HG02610 (cell line): Measurements from ENCODE around the gene GRM7.

Experiments used
- ATAC-seq: cut with Tn5 transposase; IDR thresholded peaks from one replicate; pipeline ENCODE4 v1.9.1; 2021; ENCODE audit warnings: mild to moderate bottlenecking, moderate library complexity; ENCODE audit not compliant: unreplicated experiment

The GRM7 gene

DNA sequence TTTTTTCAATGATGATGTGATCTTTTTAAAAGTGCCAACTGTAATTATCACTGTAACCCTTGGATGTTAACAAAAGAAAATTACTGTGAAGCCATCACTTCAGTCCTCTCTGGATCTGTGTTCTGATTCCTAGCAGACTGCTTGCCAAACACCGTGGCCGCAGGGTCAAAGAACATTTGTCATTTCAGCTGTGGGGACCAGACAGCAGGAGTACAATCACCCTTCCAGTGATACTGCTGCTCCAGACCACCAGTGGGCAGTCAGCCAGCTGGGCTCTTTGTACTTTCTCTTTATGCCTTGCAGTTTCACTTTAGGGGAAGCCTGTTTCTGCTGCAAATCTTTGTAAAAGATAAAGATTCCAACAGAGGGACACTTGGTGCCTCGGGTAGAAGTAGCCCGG, 770.0 kb downstream of the GRM7 start:
- no peak for ATAC-seq

DNA sequence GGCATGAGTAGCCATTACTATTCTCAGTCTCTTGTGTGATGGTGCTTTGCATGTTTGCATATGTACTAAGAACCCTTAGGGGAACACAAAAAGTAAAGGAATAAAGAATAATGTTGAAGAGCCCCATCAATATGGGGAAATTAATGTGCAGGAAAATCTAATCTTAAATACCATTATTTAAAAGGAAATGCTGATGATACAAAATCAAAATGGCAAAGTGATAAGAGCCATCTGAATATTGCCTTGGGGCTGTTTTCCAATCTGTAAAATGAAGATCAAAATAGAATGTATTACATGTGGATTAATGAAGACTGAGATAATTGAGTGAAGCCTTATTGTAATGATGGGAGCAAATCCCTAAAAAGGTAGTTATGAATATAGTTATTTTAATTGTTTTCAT, 771.4 kb downstream of the GRM7 start:
- ATAC-seq = no peak

DNA sequence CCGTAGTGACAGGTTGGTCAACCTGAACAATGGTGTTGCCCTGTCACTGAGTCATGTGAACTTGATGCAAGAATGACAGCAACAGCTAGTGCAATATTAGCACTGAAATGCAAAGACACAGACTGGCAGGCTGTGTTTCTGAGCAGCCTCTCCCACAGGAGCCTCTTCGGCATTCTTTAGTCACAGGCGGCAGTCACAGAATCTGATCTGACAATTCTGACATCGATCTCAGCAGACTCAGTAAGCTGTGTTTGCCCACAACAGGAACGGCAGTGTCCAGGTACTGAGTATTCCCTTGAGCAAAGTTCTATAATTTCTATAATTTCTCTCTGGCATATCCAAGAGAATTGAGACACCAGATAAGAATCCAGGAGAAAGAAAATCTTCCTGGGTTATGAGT, 776.8 kb downstream of the GRM7 start:
- no peak for ATAC-seq

DNA sequence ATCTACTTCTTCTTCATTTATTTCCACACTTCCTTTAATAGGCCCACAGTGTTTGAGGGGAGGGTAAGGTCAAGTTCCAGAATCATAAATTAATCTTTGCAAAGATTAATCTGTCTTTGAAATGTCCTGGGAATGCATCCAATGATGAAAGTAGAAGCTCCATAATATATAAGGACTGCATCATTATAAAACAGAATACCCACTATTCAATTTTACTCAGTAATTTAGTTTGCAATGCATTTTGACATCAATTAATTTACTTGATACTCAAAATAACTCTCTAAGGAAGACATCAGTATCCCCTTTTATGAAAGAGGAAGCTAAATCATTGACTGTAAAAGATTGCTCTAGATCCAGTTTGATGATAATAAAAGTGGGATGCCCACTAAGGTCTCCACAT, 777.2 kb downstream of the GRM7 start:
- no peak for ATAC-seq

DNA sequence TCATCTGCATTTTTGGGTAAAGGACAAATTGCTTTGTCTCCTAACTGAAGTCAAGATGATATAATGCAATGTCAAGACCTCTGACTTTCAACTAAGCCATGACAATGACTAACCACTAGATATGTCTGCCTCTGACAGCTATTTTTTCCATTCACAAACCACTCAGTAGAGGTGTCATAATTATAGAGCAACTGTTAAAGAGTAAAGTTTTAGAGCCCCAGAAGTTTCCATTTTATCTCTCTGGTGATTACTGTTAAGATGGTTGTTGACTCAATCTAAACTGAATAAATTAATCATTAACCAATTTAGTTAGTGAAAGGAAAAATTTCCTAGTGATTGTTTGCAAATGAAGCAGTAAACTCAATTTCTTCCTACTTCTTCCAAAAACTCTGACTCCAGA, 779.9 kb downstream of the GRM7 start:
- ATAC-seq = no peak

DNA sequence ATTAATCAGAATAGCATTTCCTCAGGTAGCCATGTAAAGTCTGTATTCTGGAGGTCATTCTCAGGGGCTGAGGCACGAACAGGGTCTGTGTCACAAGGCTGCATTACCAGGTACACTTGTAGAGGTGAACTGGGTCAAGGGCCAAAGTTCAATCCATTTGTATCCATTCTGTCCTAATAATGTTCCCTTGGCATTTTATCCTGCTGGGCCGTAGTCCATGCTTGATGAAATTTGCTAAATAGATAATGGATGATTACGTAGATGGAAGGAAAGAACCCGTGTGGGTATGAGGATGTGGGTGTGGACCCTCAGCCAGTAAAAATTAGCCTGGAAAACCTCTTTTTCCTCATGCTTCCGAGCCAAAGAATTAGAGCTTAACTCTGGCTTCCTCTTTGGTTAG, 785.9 kb downstream of the GRM7 start:
- no peak for ATAC-seq

DNA sequence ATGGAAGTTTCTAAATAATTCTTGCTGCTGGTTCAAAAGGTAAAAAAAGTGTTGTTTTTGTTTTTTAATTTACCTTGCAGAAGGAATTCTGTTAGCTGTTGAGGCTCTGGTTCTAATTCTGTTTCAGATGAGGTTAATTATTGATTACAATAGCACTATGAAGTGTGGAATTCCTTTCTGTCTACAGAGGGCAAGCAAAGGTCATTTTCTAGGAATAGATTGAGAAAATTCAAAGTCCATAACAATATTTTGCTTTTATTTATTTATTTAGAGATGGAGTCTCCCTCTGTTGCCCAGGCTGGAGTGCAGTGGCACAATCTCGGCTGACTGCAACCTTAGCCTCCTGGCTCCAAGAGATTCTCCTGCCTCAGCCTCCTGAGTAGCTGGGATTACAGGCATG, 789.6 kb downstream of the GRM7 start:
- no peak for ATAC-seq

DNA sequence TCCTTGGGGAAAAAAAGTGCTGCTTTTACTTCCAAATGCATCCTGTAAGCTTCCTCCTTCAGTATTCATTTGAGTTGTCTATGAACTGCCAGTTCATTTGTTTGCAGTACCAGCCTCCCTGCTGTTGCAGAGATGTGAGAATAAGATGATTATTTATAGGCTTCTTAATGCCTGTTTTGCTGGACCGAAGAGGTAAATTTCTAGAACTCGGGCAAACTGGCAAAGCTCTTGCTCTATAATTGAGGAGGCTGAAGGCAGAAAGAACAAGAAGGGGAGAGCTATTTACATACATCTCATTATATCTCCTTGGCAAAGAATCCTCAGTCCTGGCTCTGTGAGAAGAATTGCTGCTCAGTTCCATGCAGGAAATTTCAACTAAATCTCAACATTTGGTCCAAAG, 790.4 kb downstream of the GRM7 start:
- no peak for ATAC-seq

DNA sequence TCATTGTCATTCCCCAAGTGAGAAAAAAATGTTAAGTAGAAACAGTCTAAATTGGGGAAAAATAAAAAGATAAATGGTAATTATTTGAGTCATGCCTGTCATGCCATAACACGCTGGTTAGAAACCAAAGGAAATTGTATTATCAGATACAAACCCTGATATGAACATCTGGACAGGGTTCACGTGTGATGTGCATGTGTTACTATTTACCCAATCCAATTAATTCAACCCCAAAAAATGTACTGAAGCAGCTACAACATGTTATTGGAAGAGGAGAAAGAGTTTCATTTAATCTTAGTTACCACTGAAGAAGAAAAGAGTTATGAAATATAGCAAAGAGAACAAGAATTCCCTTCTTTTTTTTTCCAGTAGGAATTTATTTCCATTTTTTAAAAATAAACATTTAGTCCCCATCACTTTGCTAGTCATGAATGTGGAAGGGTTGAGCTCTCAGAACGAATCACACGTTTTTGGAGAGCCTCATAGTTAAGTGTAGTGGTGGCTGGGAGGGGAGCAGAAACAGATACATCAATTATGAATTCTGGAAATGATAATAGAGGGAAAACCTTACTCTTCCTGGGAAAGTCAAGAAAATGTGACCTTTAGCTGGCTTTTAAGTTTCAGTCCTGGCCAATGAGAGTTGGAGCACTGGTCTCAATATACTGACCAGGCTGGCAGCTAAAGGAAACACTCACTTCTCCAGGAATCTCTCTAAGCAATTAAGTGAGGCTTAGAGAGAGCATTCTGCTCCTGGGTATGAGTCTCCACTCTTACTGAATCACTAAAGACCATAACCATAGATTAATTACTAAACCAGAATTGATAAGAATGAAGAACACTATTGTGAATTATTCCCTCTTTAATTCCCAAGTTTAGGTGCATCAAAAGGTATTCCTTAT, 796.5 kb downstream of the GRM7 start:
- ATAC-seq = no peak

DNA sequence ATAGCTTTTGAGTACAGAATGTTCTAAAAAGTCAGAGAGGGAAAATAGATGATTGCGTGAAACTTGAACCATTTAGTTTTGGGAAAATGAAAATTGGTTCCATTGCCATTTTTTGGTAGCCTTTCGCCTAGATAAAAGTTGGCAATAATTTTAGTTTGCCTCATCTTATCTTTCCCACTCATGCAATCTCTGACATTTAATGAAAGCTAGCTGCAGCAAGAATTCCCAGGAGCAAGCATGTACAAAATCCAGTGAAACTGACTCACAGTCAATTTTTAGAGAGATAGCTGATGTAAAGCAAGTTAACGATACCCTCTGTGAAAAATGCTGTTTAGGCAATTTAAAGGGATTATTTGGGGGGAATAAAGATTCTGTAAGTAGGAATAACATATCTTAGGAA, 797.4 kb downstream of the GRM7 start:
- ATAC-seq = no peak

DNA sequence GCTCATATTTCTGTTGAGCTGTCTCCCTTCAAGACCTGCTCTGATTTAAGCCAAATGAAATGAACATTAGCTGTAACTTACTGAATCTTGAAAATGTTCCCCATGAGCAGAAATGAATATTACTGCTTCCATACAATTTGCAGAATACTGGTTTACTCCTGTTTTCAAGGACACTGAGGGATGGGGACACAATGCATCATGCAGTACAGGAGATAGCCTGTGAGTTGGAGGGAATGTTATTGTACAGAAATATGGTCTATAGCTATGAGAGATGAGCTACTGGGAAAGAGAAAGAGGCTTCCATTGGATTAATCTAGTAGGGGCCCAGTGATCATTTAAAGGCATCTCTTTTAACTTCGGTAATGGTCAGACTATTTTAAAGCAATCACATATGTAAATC, 798.2 kb downstream of the GRM7 start:
- no peak for ATAC-seq

DNA sequence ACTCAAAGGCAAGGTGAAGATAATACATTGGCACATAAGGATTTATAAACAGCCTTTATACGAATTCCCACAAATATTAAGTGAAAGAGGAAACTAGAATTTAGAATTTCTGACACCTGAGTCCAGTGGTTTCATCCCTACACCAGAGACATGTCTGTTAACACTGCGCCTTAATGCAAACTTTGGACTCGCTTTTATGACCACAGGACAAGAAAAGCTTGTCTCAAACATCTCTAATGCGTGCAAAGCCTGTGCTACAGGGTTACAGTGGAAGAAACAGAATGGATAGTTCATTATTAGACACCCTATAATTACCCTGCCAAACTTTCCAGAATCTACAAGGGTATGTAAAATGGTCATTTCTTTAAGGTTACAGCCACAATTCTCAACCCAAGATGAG, 802.9 kb downstream of the GRM7 start:
- no peak for ATAC-seq

DNA sequence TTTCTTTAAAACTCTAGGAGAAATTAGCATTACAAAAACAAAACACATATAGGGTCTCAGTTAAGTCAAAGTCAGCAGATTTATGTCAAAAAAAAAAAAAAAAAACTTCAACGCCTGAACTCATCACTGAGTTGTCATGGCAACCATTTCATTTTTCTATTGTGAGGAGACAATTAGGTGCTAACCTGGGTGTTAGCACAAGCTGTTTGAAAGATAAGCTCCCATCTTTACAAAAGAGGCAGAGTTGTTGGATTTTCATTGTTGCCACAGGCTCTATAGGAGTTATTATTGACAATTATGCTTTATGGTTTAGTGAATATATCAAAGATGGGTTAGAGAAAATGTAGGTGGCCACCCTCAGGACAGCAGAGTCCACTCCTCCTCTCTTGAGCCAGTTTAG, 806.9 kb downstream of the GRM7 start:
- ATAC-seq = no peak

DNA sequence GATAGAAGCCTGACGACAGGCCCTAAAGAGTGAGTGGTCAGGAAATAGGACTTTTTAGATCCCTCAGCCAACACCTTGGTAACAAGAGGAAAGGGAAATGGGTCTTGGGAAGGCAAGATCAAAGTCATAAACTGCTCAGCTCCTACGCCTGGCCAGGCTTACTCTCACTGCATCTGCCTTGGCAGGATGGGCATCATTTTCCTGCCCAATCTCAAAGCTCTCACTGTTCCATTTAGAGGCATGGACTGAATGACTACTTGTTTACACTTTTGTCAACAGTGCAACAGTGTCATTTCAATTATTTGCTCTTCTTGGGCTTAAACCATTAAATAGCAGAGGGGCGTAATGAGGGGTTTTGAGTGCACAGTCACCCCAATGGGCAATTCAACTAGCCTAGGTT, 808.7 kb downstream of the GRM7 start:
- ATAC-seq = no peak

DNA sequence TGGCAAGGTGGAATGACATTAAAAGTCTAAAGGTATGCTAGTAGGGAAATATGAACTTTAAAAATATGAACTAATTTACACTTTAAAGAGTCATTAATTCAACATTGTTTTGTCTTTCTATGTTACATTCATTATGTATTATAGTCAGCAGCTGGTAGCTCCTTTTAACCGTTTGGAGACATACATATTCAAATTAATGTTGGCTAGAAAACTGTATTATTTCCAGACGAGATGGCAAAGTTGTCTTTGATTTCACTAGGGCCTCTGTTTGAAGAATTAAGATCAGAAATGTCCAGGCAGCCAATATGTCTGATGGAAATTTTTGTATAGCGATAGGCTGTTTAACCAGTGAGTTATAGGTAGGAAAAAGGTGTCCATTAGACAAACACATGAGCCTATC, 817.6 kb downstream of the GRM7 start:
- ATAC-seq = no peak

DNA sequence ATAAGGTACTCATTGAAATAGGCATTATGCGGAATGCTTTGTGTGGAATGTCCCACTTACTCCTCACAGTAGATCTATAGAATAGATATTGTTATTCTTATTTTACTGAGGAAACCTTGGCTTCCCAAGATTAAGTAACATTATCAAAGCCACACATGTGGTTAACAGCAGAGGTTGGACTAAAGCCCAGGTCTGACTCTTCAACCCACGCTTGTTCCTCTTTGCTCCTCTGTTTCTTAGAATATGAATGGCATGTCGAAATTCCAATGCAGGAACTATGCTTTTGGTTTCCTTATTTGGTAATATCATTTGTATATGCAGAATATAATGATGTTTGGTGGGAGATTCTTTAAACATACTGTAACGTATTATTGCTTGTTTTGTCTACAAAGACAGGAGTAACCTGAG, 821.9 kb downstream of the GRM7 start:
- no peak for ATAC-seq

DNA sequence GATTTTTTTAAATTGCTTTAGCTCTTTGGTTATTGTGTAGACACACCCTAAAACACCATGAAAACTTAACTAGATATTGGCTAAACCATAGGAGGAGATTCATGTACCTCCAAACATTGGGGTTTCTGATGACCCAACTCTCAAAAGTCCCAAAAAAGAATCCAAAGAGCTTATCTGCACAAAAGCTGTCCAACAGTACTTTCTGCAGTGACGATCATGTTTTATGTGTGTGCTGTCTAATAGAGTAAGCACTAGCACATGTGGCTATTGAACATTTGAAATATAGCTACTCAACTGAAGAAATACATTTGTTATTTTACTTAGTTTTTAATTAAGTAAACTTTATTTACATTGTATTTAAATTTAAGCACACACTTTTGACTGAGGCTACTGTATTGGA, 822.5 kb downstream of the GRM7 start:
- no peak for ATAC-seq

DNA sequence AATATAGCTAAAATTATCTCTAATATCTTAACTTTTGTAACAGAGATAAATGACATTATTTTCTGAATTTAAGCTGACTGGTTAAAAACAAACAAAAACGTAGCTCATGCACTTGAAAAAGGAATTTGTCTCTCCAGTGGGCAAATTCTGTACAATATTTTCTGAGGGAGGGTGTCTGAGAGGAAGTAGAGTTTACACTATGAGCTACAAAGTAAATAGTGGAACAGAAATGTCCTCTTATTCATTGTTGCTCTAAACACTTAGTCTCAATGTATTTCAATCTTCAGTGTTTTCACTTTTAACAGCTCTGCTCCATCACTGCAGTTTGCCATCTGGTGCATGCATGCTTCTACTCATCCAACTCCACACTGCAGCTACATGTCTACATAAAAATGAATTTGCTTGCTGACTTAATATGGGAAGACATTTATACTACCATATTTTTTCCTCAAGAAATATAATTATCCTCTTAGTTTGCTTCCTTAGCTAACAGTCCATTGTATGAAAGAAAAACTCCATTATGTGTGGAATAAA, 823.3 kb downstream of the GRM7 start:
- no peak for ATAC-seq

DNA sequence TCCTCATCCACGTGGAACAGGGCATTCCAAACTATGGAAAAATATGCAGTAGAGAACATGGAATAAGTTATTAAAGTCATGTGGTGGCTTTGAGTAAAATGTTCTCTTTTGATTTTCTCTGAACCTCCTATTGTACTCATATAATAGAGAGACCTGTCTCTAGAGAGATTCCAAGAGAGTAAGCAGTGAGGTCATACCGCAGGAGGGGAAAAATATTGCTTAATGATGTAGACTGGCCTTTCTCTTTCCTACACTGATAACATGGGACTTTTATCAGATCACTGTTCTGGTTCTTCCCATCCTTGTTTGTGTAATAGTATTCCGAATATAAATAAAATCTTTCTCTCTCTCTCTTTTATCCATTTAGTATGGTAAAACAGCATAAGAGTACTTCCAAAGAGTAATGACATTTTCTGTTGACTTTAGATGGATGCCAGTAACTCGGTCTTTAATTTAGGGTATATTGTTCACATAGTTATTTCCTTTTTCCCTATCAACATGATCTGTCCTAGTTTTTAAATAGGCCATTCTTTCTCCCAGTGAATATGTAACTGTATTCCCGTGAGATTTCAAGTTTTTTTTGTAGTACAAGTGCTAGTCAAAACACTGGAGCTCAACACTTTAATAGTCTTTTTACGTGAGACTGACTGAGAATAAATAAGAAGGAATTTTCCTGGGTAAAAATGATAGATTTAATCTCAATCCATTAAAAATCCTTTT, 826.7 kb downstream of the GRM7 start:
- ATAC-seq = no peak

DNA sequence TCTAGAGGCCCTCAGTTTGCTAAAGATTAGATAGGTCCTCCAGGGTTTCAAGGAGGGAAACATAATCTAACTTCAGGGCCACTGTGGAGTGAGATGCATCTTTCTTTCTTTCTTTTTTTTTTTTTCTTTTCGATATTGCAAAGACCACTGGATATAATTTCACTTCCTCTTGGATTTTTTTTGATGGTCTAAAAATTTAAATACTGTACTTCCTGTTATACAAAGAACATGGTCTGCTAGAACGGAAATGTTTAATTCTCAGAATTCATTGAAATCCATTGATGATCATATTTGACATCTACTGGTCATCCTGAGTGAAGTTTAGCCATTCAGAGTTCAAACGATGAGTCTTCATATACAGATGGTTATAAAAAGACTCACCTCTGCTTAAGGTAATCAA, 832.0 kb downstream of the GRM7 start:
- ATAC-seq = no peak

DNA sequence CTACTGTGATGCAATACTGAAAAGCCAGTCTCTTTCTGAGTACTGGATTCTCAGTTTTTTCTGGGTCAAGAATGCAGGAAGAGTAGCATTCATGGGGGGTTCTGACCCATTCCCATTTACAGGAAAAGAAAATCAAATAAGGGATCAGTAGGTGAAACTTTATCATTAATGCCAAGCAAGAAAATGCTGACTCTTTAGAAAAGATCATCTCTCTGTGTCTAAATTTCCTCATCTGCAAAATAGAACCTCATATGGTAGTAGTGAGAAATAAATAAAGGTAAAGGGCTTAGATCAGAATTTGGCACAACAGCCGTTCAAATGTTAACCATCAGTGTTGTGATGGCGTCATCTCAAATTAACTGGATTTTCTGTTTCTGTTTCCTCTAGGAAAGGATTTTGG, 833.1 kb downstream of the GRM7 start:
- ATAC-seq = no peak

DNA sequence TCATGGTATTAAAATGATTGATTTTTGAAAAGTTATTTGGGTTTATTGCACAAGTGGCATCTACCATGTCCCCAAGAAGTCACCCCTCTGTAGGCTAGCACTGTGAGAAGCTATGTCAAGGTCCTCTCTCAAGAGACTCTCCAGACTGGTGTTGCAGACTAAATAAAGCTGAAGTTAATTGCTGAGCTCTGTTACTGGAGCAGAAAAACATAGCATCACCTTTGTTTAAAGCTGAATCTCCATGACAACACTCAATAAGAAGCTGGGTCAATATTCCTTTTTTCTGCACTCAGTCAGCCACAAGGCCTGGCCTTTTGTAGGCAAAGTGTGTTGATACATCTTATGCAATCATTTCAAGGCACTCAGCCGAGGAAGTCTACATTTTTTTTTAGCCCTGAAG, 834.1 kb downstream of the GRM7 start:
- no peak for ATAC-seq
